ENCODE results near the gene FARP2. TPM values are rescaled to one million over a fixed set of nuclear protein-coding genes. Genes with fewer than 3 reads are reported as not detected.
A peak's percentile ranks its signal among the peaks of the same experiment; 100 is the strongest.

FARP2 gene
- total and polyA plus RNA-seq, 2 of the 13 experiments (the other 11 are each of a cell fraction or from before 2014, with no cell fraction given): 28.0 to 45.4 TPM

GRCh38 chr2:241315879-241316631 lies 40.0 kb upstream of the FARP2 start, which contains the start of gene SEPTIN2 (continued):
- TF ChIP-seq KLF6 (CRISPR knock-in tag; IDR thresholded peaks at IDR 0.05) (peak; percentile 92), CENPX (CRISPR knock-in tag; IDR thresholded peaks at IDR 0.05) (no peak), ZHX2 (IDR thresholded peaks at IDR 0.05; ENCODE audit: low read depth) (peak; percentile 76; the same call in 1 of the 2 replicates), ZHX2 (CRISPR knock-in tag; IDR thresholded peaks at IDR 0.05; ENCODE audit: borderline replicate concordance) (no peak; the same call in 1 of the 2 replicates), FOXK2 (IDR thresholded peaks at IDR 0.05) (no peak), CBFB (CRISPR knock-in tag; IDR thresholded peaks at IDR 0.05) (no peak; the same call in 1 of the 2 replicates), ZNF12 (CRISPR knock-in tag; IDR thresholded peaks at IDR 0.05) (peak; percentile 61; the same call in 1 of the 2 replicates), REXO4 (CRISPR knock-in tag; IDR thresholded peaks at IDR 0.05; ENCODE audit: borderline replicate concordance) (no peak), NFYB (CRISPR knock-in tag; IDR thresholded peaks at IDR 0.05) (peak; percentile 38; the same call in 1 of the 2 replicates), E2F2 (CRISPR knock-in tag; IDR thresholded peaks at IDR 0.05; ENCODE audit: borderline replicate concordance) (peak; percentile 81; the same call in 1 of the 2 replicates), ZNF20 (CRISPR knock-in tag; IDR thresholded peaks at IDR 0.05) (no peak), ZNF556 (CRISPR knock-in tag; IDR thresholded peaks at IDR 0.05; ENCODE audit: borderline replicate concordance) (no peak; the same call in none of the 2 replicates), ZNF329 (CRISPR knock-in tag; IDR thresholded peaks at IDR 0.05; ENCODE audit: low read depth) (peak; percentile 78), MYNN (CRISPR knock-in tag; IDR thresholded peaks at IDR 0.05; ENCODE audit: low read depth) (no peak), ZNF362 (CRISPR knock-in tag; IDR thresholded peaks at IDR 0.05; ENCODE audit: borderline replicate concordance) (no peak), ARNT2 (CRISPR knock-in tag; IDR thresholded peaks at IDR 0.05; ENCODE audit: low read depth) (no peak; the same call in 1 of the 2 replicates), NFE2L2 (IDR thresholded peaks at IDR 0.05; ENCODE audit: low read length) (no peak), ZNF430 (CRISPR knock-in tag; IDR thresholded peaks at IDR 0.05) (no peak), PATZ1 (CRISPR knock-in tag; IDR thresholded peaks at IDR 0.05) (no peak), ZNF781 (CRISPR knock-in tag; IDR thresholded peaks at IDR 0.05; ENCODE audit: borderline replicate concordance, not compliant biosample characterization) (peak; percentile 88)

Data from HepG2 (cell line).